Activated T-cell treated with anti-CD3 and anti-CD28 coated beads, Interleukin-2, amount 50 U/mL, for 4 hours (primary cell): ENCODE measurements around the gene COL23A1. TPM values are rescaled to one million over a fixed set of nuclear protein-coding genes. Genes with fewer than 3 reads are reported as not detected.

Experiments used
- ATAC-seq, 2 donors: fragments of 200-7000 bp; cut with Tn5 transposase; one replicate each; pipeline ENCODE4 v1.10.0; 2021
- DNase-seq: peaks from one replicate; pipeline ENCODE4 v3.0.0-alpha.2; 2020
- H3K27me3 Mint-ChIP-seq: one replicate; pipeline ENCODE4 v1.8.0; 2021; ENCODE audit warnings: low read depth, mixed read lengths
- H3K36me3 Mint-ChIP-seq: one replicate; pipeline ENCODE4 v1.8.0; 2022; ENCODE audit warnings: mixed read lengths; ENCODE audit not compliant: insufficient read depth
- H3K4me1 Mint-ChIP-seq: one replicate; pipeline ENCODE4 v1.8.0; 2021; ENCODE audit warnings: low read depth, mixed read lengths
- H3K4me3 Mint-ChIP-seq: one replicate; pipeline ENCODE4 v1.8.0; 2021; ENCODE audit warnings: mild to moderate bottlenecking, moderate library complexity, mixed read lengths
- H3K9me3 Mint-ChIP-seq: one replicate; pipeline ENCODE4 v1.8.0; 2021; ENCODE audit warnings: mixed read lengths
- total RNA-seq, 3 donors: library from RNA; stranded (reverse); gene quantifications; one replicate each; pipeline ENCODE4 v1.2.1, GENCODE V29; 2021

The COL23A1 gene
- total RNA-seq, 3 donors from 2014 or later, result not detected

- no peaks in the 10 kb centered on the region for H3K9me3 Mint-ChIP-seq
- peaks cover 13% of the 10 kb centered on the region for H3K27me3 Mint-ChIP-seq
- H3K36me3 Mint-ChIP-seq, result no peaks in the 10 kb centered on the region
- H3K4me3 Mint-ChIP-seq, result no peak overlapping the region
- ATAC-seq (no peak), DNase-seq (no peak)
- peaks cover 15% of the 10 kb centered on the region for H3K4me1 Mint-ChIP-seq
These were observed 397.4 kb downstream of the COL23A1 start for GRCh38 chr5:178192787-178193186.

GRCh38 chr5:178192244-178192643 lies 397.9 kb downstream of the COL23A1 start:
- Mint-ChIP-seq H3K4me1 (peaks cover 15% of the 10 kb centered on the region), H3K4me3 (no peak overlapping the region), H3K9me3 (no peaks in the 10 kb centered on the region), H3K36me3 (no peaks in the 10 kb centered on the region), H3K27me3 (peaks cover 13% of the 10 kb centered on the region)
- no peak for ATAC-seq
- DNase-seq, result no peak

DNA sequence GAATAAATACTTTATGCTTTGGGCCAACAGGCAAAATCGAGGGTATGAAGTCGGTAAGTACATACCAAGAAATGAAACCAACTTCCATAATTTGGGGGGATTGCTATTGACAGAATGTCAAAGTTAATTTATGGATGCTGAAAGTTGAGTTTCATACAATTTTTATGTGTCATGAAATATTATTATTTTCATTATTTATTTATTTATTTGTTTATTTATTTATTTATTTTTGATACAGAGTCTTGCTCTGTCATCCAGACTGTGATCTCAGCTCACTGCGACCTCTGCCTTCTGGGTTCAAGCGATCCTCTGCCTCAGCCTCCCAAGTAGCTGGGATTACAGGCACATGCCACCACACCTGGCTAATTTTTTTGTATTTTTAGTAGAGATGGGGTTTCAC lies 398.5 kb downstream of the COL23A1 start:
- peaks cover 15% of the 10 kb centered on the region for H3K4me1 Mint-ChIP-seq
- H3K4me3 Mint-ChIP-seq, result no peak overlapping the region
- H3K9me3 Mint-ChIP-seq, result no peaks in the 10 kb centered on the region
- H3K27me3 Mint-ChIP-seq, result peaks cover 13% of the 10 kb centered on the region
- ATAC-seq (no peak), DNase-seq (no peak)
- no peaks in the 10 kb centered on the region for H3K36me3 Mint-ChIP-seq

DNA sequence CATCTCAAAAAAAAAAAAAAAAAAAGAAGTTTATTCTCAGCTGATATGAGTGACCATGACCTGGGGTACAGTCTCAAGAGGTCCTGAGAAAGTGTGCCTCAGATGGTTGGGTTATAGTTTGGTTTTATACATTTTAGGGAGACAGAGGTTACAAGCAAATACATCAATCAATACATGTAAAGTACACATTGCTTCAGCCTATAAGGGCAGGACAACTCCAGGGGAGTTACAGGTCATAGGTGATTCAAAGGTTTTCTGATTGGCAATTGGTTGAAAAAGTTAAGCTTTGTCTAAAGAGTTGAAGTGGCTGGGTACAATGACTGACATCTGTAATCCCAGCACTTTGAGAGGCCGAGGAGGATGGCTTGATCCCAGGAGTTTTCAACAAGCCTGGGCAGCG lies 400.8 kb downstream of the COL23A1 start:
- Mint-ChIP-seq H3K4me3 (no peak overlapping the region), H3K9me3 (no peaks in the 10 kb centered on the region), H3K36me3 (no peaks in the 10 kb centered on the region), H3K4me1 (peaks cover 12% of the 10 kb centered on the region), H3K27me3 (peaks cover 13% of the 10 kb centered on the region)
- DNase-seq, result no peak
- ATAC-seq, result no peak

Other genes with a start within 250 kb of the COL23A1 start
- gene CLK4, start 36.7 kb upstream of the COL23A1 start, total RNA-seq, result 10 to 100 TPM; 16.7 to 23.1 (median 21.2) TPM
- gene ZNF354A, start 140.3 kb upstream of the COL23A1 start, total RNA-seq, result 10 to 100 TPM in 1 of 3 donors, 1 to 10 TPM in 2; 8.9 to 10.1 (median 9.4) TPM